Measurements from ENCODE around the gene HOPX.
"Not testable (repeated sequence)": the region's sequence is repeated elsewhere in the genome, so short reads cannot be mapped to it uniquely, and the experiment has no call there.

HOPX gene

GRCh38 chr4:56686537-56687231 lies 5.6 kb upstream of the HOPX start:
- DNase-seq = no peak

DNA sequence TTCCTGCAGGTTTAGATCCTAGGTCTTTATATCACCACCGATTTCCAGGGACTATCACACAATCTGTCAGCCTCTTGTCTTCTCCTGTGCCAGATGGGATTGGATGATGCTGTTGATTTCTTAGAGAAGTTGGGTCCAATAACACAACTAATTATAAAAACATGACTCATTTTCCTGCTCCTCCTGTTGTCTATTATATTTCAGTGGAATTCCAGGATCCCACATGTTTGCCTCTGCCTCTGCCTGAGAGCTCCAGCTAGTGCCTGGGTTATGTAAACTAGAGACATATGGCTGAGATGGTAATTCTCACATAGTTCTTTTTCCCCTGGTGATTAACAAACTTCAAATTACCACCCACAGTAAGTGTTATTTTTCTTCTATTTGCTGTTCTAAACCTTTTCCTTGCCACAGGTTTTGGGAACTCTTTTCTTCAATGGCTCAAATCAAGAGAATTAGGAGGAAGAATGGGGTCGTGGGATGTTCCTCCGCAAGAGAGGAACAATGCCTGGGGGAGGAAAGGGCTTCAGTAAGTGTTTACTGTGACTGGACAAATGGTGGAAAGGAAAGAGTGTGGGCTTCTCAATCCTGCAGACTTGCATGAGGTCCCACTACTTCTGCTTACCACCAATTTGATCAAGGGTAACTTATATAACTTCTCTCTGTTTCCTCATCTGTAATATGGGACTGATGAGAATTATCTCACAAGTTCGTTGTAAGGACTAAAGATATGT lies 3.4 kb upstream of the HOPX start:
- DNase-seq = no peak

DNA sequence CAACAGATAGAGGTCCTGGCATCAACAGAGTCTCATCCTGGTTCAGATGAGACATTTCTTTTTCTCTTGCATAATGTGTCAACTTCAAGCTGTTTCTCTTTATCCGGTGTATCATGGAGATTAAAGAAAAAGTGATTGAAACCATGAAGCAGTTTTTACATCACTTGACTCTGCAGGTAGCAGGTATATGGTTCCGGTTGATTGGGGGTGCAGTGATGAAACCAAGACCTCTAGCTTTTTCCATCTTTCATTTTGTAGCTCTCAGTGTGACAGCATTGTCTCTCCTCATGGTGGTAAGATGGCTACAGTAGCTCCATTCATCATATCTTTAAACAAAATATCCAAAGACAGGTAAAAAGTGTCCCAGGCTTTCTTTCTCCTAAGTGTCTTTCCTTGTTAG lies 2.4 kb upstream of the HOPX start:
- no peak for DNase-seq

- DNase-seq = no peak
These were observed 893 bp upstream of the HOPX start for GRCh38 chr4:56681853-56682525.

DNA sequence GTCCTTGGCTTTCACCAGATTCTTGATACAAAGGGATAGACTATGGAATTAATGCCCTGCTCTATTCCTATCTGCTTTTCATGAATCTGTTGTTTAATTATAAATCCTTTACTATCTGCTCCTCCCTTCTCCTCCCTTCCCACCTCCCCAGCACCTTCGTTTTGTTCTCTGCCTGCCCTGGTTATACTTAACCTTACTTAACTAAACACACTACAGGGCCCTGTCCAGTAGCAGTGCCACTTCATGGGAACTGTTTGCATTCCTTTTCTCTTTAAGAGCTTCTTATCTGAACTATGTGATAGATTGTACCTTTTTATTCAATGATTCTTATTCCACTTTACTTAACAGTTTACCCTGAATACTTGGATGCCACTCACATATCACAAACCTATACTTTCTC lies 830 bp downstream of the HOPX start:
- no peak for DNase-seq

- no peak for DNase-seq
These were observed 3.4 kb downstream of the HOPX start for GRCh38 chr4:56677711-56678110.

DNA sequence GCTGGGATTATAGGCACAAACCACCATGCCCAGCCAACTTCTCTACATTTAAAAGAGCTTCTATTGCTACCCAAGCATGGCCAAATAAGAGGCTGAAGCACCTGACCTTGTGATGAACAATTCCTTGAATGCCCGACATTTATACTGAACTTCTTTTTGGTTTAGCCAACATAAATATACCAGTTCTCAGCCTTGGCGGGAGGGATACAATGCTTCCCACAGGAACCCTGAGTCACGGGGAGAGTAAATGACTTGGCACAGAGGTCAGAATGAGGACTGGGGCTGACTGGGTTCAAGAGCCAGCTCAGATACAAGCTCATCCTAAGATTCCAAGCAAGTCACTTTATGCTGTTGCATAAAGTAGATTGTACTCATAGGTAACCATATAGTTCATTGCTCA lies 6.1 kb downstream of the HOPX start:
- DNase-seq = no peak

DNA sequence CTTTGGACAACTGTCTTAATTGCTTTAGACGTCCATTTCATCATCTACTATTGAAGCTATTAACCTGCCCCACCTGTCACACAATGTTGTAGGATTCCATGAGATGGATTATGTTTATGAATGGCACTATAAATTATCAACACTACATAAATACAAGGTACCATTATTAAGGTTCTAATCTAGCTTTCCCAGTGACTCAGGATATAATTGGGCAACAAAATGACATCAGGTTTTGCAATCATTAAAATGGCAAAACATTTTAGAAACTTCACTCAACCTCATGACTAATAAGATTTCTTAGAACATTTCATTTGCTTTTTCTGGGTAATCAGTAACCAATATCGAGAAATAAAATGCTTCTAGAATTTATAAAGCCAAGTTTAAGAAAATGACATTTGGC lies 9.2 kb downstream of the HOPX start:
- no peak for DNase-seq

GRCh38 chr4:56671373-56671772 lies 9.7 kb downstream of the HOPX start:
- DNase-seq = no peak

DNA sequence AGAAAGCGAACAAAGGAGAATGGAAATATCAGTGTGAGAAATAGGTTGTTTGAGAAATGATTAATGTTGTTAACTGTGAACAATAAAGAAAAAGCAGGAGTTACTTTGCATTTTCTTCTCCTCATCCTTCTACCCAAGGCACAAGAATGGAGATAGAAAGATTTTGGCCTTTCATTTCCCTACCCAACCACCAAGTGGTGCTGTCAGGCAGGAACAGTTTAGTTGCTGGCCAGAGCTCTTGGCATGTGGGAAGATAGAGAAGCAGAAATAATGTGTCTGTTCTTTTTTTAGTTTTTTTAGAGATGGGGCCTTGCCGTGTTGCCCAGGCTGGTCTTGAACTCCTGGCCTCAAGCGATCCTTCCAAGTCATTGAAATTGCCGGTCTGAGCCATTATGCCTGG lies 12.8 kb downstream of the HOPX start:
- no peak for DNase-seq

DNA sequence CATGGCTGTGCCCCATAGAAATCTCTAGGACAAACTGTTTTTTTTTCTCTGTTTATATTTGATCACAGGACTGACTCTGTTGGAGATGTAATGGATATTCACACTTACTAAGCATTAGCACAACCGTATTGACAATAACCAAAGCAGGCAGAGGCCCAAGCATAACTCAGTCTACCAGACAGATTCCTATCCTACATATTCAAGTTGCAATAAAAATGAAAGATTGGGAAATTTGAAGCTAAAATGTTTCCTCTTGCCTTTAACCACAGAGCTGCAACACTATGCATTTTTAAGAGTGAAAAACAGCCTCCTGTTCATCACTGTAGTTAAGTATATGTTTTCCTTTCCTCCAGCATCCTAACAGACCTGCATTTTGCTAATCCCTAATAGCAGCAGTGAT lies 13.7 kb downstream of the HOPX start:
- DNase-seq = not testable (repeated sequence)

GRCh38 chr4:56666279-56666678 lies 14.8 kb downstream of the HOPX start:
- DNase-seq = no peak

- DNase-seq = no peak
These were observed 15.3 kb downstream of the HOPX start for GRCh38 chr4:56665781-56666180.

GRCh38 chr4:56662782-56663468 lies 18.2 kb downstream of the HOPX start:
- DNase-seq = no peak

DNA sequence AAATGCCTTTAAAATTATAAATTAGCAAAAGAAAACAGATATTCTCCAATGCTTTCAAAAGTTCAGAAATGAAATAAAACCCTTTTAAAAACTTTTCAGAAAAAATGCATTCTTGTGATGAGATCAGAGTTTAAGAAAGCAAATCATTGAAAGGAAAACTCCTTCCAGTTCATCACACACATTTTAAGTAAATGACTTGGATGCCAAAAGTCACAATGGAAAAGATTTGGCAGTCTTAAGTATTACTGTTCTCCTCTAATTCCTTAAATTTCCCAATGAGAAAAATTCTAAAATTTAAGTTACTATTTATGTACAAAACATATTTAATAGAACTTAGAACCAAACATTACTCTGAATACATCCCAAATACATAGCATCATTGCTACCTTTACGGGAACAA lies 21.1 kb downstream of the HOPX start:
- DNase-seq = no peak

DNA sequence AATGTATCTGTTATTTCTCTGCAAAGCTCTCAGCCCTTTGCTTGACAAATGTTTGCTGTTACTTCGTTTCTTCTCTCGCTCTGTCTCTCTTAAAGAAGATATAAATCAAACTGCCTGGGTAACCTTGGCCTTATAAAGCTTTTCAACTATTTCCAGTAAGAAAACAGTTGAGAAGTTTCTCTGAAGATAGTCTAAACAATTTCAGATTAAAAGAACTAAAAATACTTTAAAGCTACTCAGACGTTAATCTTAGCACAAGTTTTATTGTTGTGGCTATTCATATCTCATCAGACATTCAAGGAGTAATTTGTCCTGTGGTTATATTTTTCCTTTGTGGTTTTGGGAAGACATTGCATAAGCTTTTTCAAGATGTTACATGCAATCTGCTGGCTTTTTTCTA lies 22.6 kb downstream of the HOPX start:
- DNase-seq = no peak

- no peak for DNase-seq
These were observed 23.3 kb downstream of the HOPX start for GRCh38 chr4:56657818-56658217.

DNA sequence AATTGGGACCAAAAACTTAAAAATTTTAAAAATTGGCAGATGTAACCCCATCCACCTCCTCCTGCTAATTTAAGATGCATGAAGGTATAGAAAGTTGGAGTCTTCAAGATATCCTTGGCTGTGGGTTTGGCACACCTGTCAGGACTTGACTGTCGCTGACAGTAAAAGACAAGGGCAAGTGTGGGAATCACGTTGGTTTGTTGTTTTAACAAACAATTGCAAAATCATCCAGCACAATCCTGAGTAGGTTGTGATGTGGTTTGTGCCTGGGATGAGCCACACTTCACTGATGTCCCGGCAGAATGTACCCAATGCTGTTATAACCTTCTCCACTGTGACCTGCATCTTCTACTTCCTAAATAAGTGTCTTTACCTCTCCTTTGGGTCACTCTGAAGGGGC lies 24.0 kb downstream of the HOPX start:
- DNase-seq = no peak

DNA sequence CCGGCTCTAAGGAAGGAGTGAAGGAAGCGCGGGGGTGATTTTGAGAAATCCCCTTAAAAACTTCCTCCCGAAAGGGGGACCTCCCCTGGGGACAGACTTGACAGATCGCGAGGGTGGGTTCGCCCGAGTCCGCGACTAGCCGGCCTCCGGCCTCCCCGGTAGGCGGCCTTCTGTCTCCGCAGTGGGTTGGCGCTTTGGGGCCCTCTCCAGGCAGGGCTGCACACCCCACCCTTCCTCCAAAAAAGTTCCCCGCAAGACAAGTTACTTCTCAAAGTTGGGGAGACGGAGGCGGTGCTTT lies 24.8 kb downstream of the HOPX start:
- peak; percentile 53 for DNase-seq

DNA sequence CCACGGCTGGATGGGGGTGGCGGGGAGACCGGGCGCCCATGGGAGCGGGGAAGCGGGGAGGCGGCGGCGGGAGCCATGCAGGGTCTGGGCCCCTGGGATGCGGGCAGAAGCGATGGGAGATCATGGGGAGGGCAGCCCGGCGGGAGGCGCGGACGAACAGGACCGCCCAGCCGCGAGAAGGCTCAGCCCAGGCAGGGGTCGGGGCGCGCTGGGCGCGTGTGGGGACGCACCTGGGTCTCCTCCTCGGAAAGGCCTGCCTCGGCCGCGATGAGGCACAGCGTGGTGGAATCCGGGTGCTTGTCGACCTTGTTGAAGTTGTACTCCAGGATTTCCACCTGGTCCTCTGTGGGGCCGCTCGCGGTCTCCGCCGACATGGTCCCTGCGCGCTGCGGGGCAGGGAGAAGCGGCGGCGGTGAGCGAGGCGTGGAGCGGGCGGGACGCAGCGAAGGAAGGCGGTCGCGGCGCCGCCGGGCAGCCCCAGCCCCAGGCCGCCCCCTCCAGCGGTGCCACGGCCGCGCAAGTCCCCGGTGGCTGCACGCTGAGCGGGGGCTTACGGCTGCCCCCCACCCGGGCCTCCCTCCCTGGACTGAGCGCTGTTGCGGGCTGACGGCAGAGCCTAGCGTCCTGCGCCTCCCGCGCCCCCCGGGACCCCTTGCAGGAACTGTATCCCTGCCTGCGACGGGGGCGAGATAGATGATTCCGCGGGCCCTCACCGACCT lies 25.3 kb downstream of the HOPX start:
- peak; percentile 48 for DNase-seq

GRCh38 chr4:56655209-56655626 lies 25.9 kb downstream of the HOPX start:
- DNase-seq = peak; percentile 34

DNA sequence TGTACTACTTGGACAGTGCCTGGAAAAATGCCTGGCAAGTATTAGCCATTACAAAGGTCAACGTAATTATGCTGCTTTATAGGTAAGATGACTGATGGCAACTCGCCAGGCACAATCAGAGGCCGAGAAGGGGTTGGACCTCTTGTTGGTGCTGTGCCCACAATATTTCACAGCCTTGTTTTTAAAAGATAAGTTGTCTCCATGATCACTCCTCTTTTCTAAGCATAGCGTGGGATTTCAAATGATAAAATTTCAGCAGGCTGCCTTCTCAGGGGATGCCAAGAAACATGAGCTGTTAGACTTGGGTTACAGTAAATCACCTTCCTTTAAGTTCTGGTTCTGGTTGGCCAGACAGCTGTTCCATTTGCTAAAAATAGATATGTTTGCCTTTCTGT lies 26.9 kb downstream of the HOPX start:
- DNase-seq = no peak

Data from activated T-cell treated with anti-CD3 and anti-CD28 coated beads, Interleukin-2, amount 50 U/mL, for 1 hour (primary cell).